Stimulated activated CD4-positive, alpha-beta T cell treated with anti-CD3 and anti-CD28 coated beads, Interleukin-2, amount 100 ng/mL, for 4 hours (primary cell): ENCODE results near the gene SYT9.

Experiments
- DNase-seq: peaks from one replicate; pipeline ENCODE4 v3.0.0-alpha.2; 2020; ENCODE audit warnings: low read depth

SYT9 gene

DNA sequence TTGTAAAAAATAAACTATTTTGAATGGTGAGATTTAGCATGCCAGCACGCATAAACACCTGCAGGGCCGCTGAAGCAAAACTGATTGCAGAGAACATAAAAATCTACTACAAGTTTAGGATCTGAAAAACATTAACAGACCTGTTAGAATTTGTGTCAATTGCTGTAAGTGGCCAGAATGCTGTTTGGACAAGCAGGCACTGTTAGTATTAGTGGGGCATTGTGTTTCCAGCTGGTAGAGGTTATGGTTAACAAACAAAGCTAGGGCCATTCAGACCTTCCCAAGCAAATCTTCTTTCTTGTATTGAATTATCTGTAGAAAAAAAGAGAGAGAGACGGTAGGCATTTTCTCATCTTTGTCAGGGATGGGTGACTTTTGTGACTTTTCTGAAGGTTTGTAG lies 176.0 kb downstream of the SYT9 start:
- DNase-seq: no peak

DNA sequence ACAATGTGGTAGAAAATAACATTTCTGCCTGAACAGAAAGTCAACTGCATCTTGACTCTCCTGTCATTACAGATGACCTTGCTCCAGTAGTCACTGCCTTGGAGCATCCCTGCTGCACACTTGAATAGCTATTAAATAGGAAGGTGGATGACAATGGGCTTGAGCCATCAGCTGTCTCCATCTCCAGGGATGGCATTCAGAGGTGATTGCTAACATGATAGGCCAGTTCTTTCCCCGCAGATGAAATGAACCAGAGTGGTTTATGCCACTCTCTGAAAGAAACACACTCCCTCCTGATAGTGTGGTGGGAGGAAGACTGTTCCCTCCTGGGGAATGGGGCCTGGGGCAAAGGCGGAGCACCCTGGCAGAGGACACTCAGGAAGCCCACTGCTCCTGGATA lies 176.5 kb downstream of the SYT9 start:
- no peak for DNase-seq

DNA sequence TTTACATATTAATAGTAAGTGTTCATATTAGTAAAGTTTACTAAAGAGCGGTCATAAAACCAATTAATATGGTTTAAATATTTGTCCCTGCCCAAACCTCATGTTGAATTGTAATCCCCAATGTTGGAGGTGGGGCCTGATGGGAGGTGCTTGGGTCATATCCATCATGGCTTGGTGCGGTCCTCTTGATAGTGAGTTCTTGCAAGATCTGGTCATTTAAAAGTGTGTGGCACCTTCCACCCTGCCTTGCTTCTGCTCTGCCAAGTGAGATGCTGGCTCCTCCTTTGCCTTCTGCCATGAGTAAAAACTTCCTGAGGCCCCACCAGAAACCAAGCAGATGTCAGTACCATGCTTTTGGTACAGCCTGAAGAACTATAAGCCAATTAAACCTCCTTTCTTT lies 178.8 kb downstream of the SYT9 start:
- DNase-seq: no peak

DNA sequence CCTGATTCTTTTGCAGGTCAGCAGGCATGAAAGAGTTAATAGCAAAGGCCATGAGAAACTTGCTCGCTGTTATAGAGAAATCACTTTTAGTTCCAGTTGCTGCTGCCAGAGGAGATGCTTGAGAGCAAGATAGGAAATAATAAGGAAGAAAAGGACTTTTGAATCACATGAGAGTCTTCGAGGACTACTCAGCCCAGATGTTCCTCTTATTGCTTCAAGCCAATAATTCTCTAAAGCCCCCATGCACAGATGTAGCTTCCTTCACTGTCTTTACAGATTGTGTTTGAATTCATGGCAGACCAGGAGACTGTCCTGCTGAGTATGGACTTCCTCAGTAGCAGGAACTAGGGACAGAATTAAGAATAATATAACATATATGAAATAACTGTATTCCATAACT lies 183.5 kb downstream of the SYT9 start:
- DNase-seq: no peak

DNA sequence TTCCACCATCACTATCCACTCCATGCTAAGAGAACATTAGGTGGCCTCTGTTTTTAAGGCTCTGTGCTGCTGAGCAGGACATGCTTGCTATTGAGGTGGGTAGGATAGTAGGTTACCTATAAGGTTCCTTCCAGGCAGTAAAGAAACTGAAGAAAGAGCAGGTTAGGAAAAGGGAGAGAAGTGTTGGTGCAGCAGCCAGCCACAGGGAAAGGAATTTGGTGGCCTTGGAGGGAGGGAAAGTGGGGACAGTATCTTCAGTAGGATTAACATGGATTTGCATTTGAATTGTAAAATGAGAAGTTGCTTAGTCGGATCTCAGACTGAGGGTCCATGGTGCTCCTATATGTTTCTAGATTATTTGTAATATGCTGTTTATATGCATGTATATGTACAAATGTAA lies 184.4 kb downstream of the SYT9 start:
- DNase-seq: no peak

DNA sequence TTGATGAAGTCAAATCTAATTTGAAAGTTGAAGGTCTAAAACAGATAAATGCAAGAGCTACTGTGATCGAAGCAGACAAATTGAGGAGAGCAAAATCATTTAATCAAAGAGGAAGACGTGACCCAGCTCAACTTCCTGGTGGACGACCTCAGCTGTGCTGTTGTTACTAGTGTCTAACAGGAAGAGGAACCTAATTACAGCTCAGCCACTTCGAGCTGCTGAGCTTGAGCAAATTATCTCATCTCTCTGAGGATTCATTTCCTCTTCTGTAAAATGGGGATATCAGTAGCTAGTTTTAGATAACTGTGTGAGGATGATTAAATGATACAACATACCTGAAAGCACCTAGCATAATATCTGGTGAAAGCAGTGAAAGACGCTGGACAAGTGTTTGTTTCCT lies 185.0 kb downstream of the SYT9 start:
- DNase-seq: no peak

DNA sequence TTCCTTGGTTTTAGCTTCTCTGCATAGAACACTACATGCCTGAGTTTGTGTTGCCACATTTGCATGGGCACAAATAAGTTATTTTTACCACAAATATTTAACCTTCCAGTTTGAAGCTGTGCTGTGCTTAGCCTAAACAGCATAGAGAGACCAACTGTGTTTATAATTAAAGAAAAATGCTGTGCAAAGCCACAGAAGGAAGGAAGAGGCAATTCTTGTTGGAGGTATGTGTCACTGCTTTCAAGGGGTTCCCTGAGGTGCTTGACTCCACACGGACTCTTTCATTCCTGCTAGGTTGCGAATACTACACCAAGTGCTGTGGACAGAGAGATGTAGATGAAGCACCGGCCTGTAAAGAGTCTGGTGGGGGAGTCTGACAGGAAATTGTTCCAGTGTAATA lies 186.0 kb downstream of the SYT9 start:
- no peak for DNase-seq

DNA sequence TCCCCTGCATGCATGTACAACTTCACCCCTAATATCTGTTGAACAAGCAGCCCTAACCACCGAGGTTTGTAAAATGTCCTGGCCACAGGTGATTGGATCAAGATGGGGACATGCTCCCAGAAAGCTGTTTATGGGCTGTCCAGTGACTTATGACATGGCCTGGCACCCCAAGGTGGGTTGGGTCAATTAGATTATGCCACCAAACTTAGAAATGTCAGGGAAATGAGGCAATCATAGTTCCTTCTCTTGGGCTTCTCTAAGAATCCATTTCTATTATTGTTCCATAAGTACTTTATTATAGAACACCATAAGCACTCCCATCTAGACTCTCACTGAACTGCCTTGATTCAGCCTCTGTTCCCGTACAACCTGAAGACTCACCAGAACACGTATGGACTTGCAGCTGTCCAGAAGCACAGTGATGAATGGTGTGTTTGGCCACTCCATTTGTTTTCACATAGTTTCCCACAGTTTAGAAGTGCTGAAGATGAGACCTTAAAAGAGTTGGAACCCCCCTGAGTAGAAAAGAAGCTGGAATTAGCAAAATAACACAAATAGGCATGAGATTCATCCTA lies 188.1 kb downstream of the SYT9 start:
- DNase-seq: no peak

DNA sequence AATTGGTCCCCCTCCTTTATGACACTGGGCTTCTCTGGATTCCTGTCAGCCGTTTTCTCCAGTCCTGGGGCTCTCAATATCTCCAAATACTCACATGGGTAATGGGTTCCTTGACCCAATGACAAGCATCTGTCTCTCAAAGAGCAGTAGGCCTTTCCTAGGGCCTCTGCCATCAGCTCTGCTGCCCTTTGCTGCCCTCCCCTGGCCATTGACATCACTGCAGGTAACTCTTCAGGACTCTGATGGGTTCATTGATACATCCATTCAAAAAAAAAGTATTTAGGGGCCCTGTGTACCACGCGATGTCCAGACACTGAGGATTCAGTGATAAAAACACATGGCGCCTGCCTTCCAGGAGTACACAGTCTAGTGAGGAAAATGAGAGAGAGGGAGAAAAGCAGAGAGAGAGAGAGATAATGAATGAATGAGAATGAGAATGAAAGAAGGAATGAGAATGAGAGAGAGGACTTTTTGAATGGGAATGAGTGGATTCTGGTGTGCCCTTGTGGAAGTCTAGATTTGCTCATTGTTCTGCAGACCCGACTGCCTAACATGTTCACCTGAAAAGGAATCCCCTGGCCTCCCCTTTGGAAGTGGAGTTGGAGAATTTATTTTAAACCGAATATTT lies 191.0 kb downstream of the SYT9 start:
- peak; percentile 44 for DNase-seq

DNA sequence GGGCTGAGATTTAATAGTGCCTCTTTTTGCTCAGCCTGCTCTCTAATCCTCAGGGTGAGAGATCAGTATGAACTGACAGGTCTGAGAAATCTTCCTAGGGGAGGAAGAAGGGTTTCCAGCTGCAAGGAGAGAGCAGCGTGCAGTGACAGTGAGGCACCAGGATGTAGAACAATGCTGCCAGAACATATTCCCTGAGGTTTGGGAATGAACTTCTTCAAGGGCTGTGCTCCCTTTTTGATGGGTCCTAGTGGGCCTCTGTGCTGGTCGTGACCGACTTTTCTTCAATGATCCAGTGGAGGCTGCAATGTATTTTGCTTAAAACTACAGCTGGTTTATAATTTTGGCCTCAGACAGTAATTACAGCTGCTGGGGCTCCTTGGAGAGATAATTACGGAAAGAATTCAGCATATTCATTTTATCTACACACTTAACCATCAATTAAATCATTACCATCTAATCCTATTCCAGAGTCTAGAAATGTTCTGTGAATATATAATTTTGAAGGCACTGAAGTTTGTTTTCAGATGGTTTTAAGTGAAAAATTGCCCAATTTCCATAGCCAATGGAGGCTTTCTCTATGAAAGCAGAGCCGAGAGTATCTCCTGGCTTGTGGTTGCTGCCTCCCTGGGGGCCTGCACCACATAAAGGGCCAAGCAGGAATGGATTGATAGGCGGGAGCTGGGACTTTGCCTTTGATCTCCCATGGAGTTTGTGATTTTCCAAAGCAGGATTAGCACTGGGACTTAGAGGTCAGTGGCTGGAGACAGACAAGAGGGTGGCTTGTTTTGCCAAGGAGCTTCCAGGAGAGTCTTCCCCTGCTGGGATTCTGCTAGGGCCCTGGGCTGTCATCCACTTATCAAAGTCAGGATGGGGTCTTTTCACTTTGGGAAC lies 192.6 kb downstream of the SYT9 start:
- no peak for DNase-seq

DNA sequence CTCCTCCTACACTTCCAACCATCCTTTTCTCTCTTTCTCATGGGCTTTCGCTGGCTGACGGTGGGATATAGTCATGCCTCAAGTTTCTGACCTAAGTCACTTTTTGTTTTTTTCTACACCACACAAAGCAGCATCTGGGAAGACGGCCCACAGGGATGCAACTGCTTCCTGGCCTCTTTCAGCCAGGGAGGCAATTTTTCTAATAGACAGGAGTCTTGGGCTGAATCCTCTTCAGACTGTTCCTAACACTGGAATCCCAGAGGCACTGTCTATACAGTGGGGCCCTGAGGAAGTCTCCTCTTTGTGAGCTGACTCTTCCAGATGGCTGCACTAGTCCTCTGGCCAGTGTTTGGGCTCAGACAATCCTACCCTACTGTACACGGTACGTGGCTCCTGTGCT lies 193.9 kb downstream of the SYT9 start:
- DNase-seq: no peak

DNA sequence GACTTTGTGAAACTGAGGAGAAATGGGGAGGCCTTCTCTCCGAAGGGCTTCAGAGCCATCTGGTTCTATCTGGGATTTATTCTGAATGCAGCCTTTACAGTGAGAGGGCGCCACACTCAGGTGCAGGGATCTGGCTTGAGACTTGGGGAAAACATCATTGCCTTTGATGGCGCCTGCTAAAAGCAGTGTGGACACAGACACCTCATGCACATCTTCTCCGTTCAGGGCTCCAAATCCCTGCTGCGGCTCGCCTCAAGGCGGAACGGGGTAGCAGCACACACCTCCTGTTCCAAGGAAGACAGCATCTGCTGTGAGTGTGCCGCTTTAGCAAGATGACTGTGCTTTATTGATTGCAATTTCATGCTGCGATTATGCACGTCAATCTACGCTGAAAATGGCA lies 196.5 kb downstream of the SYT9 start:
- DNase-seq: no peak

DNA sequence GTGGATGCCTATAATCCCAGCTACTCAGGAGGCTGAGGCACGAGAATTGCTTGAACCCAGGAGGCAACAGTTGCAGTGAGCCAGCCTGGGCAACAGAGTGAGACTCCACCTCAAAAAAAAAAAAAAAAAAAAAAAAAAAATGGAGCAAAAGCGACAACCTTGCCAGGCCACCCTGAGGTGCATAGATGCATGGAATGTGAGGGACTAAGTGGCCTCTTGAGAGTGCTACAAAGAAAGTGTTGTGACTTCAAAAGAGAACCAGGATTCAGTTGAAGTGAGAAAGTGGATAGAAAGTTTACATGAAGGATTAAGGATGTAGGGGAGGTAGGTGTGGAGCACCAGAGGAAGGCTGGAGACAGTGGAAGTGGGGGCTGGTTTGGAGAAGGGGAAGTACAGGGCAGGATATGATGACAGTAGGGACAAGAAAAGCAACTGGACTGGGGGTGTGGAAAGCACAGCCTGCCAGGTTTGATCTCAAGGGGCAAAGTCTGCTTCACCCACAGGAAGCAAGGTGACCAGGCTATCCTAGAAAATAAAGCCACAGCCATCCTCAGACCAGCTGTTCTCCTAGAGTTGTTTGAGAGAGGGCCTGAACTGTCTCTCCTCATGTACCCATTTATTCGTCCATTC lies 197.6 kb downstream of the SYT9 start:
- no peak for DNase-seq

DNA sequence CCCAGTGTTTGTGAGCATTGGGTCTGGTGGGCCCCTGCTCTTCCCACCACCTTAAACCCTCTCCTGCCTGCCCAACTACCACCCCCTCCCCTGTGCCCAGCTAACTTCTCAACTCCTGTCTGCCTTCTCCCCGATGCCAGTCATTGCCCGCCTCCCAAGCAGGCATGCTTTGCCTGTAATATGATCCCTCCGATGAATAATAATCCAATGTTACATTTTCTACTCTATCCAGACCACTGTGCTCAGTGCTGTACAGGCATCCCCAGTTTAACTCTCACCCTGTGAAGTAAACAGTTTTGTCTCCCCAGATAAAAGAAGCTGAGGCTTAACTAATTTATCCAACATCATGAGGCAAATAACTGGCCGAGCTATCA lies 198.1 kb downstream of the SYT9 start:
- no peak for DNase-seq

DNA sequence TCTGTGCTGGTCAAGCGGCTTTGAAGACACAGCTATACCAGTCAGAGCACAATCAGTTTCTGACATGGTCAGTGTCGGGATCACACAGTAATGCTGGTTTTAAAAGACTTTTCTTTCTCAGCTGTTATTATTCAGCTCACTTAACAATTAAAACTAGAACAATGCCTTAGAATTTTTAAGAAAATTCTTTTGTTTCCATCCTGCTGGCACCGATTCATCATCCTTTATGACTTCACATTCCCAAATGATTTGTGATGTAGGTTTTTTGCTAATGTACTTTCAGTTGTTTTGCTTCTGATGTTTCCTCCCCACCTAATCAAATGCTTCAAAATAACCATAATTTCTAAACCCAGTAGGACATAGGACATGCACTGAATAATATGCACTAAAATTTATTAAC lies 199.1 kb downstream of the SYT9 start:
- no peak for DNase-seq

DNA sequence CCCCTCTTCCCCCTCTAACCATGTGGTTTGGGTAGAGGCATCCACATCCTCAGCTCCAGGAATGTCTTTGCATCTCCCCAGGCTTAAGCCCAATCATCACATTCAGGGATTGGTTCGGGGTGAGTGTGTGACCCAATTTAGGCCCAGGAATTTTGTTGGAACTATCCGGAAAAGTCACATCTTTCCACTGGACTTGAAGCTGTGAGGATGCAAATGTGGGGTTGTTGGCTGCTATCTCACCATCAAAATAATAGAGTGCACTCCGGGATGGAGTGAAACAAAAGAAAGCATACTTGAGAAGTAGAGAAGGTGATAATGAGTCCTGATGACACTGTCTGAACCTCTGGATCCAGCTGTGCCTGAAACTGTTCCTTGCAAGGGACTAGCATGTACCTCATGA lies 199.8 kb downstream of the SYT9 start:
- no peak for DNase-seq

DNA sequence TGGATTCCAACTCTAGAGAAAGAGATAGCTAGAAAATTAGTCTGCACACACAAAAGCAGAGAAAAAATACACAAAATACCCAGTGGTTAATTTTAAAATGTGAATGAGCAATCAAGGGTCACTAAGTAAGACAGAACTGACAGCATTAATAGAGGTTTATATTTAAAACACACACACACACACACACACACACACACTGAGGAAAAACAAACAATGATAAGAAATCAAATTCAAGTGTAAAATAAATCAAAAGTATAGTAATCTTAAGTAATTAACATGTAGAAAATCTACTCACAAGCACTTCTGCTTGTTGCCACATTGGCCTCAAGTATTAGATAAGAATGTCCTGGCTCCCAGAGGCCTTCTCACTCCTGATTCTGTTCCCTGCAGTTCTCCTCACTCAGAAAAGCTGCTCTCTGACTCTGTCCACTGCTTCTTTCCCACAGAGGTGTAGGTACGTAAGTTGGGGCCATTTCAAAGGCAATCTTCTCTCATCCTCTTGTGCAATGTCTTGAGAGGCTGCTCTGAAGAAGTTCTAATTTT lies 200.3 kb downstream of the SYT9 start:
- DNase-seq: no peak

DNA sequence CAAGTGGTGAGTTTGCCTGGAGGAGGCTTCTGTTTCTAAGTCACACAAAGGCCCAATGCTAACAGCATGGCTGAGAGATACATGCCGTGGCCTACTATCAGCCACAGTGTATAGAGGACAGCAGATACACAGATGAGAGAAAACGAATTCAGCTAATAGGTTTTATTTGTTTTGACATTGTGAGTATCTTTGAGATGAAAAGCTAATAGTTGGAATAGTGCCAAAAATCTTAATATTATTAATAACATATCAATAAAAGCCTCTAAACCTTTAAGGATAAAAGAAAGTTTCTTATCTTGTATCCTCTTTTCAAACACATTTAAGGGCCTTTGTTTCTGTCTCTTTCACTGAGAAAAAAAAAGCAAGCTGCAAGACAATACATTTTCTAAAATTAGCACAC lies 203.2 kb downstream of the SYT9 start:
- no peak for DNase-seq

DNA sequence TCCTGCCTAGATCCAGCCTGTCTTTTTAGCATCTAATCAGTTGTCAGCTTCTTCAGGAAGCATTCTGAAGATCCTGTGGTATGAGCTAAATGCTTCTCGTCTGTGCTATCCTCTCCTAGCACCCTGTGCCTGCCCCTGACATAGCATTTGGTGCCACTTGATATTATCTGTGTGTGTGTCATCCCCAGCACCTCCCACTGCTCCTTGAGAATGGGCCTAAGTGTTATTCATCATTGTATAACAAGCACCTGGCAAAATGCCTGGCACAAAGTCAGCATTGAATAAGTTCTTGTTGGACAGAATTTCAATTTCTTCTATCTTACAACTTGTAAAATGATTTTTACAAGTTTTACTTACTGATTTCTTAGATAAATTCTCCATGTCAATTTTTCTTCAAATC lies 205.5 kb downstream of the SYT9 start:
- no peak for DNase-seq

DNA sequence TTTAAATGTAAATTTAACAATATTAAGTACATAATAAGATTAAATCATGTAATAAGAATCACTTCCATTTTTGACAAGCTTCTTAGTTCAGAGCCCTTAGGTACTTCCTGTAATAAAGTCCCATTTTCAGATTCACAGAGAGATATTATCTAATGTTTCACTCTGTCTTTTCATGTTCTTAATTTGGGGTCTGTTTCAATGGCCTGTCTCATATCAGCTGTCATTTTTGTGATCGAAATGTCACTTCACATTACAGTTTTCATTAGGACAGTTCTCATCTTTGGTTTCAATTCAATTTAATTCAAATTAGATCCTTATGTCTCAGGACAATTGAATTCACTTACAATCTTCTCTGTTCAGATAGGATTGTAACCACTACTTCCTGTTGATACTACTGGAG lies 211.0 kb downstream of the SYT9 start:
- no peak for DNase-seq

DNA sequence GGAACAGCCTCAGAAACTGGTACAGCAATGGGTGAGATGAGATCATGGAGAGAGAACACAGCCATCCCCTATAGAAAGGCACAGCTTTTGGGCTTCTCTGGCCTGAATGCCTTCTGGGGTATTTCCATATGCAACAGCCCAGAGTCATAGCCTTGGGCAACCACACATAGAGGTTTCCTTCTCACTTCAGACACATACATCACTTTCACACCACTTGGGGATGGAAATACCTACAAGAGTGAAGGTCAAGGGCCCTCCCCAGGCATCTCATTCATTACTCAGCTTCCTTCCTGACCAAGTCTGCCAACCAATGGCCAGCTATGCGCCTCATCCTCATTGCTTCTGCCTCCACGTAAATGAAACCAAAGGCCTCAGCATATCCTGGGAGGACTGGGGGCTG lies 215.9 kb downstream of the SYT9 start:
- no peak for DNase-seq

DNA sequence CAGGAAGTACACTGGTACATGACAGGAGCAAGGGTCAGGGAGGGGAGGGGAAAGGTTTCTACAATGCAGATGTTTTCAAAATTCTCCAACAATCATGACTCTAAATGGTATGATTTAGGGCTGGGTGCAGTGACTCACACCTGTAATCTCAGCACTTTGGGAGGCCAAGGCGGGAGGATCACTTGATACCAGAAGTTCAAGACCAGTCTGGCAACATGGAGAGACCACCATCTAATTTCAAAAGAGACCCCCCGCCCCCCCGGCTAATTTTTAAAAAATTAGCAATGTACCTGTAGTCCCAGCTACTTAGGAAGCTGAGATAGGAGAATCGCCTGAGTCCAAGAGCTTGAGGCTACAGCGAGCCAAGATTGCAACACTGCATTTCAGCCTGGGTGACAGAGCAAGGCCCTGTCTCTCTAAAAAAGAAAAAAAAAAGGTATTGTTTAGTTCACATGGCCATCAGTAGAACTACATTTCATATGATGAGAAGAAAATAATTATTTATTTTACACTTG lies 217.7 kb downstream of the SYT9 start:
- no peak for DNase-seq

DNA sequence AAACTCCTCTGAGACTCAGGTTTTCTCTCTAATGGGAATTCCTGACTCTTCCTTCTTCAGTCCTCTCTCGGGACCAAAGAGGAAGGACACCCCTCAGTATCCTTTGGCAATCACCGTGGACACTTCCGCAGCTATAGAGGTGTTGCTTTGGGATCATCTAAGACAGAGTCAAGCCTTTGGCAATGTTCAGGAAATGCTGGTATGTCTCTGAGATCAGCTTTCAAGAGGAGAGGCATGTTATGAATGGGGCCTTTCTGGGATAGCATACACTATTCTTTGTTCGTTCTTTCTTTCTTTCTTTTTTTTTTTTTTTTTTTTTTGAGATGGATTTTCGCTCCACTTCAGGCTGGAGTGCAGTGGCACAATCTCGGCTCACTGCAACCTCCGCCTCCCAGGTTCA lies 219.4 kb downstream of the SYT9 start:
- no peak for DNase-seq
